Nucleus accumbens (tissue), 56 donors: ENCODE measurements around the gene PIP4P1.

Experiments
- DNase-seq, 56 donors: peaks; one replicate each; lab custom pipeline; 2025; lab: John Stamatoyannopoulos, UW

The PIP4P1 gene

DNA sequence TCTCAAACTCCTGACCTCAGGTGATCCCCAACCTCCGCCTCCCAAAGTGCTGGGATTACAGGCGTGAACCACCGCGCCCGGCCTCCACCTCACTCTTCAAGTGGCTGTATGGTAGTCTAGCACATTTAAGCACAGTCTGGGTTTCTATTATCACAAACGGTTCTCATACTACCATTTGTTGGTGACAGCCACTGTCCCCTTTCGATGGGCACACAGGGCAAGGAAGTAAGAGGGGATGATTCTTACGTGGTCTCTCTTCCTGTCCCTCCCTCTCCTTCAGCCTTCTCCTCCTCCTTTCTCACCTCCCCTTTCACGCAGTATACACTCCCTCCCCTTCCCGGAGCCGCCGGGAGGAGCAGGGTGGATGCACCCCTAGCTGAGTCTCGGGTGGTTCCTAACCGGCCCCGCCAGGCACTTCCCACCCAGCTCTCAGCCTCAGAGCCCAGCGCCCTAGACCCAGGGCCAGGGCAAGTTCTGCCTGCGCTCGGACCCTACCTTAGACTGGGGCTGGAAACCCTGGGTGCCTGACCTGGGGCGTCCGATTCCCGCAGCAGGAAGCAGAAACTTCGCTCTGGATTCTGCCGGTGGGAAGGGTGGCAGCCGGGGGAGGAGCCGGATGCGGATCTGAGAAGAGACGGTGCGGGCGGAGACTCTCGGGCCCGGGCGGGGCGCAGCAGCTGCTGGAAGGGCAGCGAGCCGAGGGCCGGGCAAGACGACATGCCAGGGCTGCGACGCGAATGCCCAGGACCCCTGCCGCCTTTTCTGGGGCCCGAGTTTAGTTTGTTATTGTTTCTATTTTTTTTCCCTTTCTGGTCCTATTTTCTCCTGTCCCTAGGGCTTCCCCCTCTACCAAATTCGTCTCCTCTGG lies 48.1 kb downstream of the PIP4P1 start, which contains the start of gene TEP1:
TSS of gene TEP1 (minus strand) at position 626 of the 868 bp plus-strand sequence. CDS start 5,062 bp downstream, outside the sequence.
- DNase-seq = peak in 54 of 56 donors; percentile 24 to 84 (median 67)

DNA sequence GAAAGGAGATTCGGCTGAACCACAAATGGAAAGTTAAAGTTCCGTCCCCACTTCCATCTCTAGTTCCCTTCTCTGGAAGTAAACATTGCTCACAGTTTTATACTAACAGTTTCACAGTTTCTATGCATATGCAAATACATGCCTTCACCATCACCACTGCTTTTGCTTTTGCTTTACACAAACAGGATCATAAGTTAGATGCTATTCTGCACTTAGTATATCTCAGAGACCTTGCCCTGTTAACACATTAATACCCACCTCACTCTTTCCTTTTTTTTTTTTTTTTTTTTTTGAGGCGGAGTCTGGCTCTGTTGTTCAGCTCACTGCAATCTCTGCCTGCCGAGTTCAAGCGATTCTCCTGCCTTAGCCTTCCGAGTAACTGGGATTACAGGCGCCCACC lies 48.8 kb downstream of the PIP4P1 start:
- DNase-seq = no peak

GRCh38 chr14:20409226-20409625 lies 52.0 kb downstream of the PIP4P1 start:
- no peak for DNase-seq
